ENCODE data around the gene SLC34A3.

SLC34A3 gene

DNA sequence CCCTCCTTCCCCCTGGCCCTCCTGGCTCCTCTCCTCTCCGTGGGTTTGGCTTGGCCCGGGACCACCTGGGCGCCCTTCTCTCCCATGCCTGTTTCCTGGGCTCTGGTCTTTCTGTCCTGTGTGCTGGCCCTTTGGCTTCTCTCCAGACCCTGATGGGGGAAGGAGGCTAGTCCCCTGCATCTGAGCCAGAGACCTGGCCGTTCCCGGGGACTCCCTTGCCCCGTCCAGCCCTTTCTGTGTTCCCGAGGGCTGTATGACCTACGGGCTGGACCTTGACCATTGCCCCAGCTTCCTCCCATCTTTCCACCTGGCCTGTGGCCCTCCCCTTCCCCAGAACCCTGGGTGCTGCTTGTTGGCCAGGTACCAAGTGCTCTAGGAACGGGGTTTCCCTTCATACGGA, 32.8 kb downstream of the SLC34A3 start:
- no peak for ATAC-seq

DNA sequence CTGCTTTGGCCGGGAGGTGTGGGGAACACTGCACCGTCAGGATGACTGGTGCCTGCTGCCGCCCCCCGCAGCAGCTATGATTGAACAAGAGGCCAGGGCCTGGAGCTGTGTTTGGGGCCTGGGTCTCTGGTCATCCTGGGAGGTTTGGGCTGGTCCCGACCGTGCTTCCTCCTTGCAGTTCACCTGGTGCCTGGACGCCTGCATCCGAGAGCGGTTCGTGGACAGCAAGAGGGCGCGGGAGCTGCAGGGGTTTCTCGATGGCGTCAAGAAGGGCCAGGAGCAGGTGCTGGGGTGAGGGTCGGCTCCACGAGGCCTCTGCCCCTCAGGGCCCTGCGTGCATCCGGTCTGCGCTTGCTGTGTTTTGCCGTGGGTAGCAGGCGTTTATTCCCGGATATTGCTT, 33.4 kb downstream of the SLC34A3 start:
- ATAC-seq: no peak

DNA sequence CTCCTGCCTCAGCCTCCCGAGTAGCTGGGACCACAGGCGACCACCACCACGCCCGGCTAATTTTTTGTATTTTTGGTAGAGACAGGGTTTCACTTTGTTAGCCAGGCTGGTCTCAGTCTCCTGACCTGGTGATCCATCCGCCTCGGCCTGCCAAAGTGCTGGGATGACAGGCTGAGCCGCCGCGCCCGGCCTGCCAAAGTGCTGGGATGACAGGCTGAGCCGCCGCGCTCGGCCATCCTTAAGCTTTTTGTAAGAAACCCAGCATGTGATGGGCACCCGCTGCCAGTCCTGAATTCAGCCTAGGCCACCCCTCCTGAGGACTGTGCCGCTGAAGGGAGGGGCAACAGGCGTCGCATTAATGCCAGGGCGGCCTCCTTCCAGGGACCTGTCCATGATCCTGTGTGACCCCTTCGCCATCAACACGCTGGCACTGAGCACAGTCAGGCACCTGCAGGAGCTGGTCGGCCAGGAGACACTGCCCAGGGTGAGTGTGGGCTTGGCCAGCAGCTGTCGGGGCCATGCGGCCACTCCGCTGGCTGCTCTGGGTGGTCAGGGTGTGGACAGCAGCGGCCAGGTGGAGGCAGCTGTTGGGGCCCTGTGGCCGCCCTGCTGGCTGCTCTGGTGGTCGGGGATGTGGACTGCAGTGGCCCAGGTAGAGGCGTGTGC, 34.9 kb downstream of the SLC34A3 start:
- no peak for ATAC-seq

DNA sequence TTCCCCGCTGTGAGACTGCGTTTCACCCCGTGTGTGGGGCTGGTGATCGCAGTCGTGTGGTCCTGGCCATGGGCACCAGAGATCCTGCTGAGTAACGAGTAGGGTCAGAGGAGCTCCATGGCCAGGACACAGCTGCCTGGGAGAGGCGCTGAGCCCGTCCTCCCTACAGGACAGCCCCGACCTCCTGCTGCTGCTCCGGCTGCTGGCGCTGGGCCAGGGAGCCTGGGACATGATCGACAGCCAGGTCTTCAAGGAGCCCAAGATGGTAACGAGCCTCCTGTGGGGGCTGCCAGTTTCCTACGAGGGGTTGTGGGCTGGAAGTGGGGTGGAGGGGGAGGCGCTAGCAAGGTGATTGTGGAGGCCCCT, 35.4 kb downstream of the SLC34A3 start:
- no peak for ATAC-seq

DNA sequence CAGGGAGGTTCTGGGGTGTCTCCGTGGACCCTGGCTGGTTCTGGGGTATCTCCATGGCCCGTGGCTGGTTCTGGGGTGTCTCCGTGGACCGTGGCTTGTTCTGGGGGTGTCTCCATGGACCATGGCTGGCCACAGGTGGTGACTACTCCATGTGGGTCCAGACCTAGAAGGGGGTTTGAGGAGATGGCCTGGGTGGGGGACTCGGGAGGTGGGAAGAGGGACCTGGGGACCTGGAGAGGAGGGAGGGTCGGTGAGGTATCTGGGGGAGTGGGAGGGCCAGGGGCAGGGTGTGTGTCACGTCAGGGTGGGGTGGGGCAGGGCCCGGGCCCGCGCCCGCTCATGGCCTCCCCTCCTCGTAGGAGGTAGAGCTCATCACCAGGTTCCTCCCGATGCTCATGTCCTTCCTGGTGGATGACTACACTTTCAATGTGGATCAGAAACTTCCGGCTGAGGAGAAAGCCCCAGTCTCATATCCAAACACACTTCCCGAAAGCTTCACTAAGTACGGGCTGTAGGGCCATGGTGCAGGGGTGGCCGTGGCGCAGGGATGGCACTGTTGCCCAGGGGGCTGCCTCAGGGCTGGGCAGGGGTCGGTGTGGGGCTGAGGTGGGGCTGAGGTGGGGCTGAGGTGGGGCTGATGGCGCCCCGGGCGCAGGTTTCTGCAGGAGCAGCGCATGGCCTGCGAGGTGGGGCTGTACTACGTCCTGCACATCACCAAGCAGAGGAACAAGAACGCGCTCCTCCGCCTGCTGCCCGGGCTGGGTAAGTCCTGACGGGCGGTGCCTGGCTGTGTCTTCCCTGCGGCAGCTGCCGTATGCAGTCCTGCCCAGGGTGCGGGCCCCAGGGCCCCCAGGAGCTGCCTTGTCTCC, 36.1 kb downstream of the SLC34A3 start:
- ATAC-seq: no peak

DNA sequence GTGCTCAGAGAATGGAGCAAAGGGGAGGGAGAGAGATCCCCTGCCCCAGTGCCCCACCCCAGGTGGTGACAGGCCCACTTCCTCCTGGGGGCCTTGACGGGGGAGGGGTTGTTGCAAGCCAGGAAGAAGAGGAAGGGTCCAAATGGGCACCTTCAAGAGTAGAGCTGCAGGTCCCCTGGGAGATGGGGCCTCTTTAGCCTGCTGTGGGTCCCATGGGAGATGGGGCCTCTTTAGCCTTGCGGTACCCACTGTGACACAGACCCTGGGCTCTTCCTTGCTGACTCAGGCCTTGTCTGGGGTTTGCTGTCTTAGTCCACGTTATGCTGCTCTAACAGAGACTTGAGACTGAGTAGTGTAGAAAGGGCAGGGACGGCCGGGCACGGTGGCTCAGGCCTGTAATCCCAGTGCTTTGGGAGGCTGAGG, 37.2 kb downstream of the SLC34A3 start:
- ATAC-seq: peak; percentile 44 to 48

DNA sequence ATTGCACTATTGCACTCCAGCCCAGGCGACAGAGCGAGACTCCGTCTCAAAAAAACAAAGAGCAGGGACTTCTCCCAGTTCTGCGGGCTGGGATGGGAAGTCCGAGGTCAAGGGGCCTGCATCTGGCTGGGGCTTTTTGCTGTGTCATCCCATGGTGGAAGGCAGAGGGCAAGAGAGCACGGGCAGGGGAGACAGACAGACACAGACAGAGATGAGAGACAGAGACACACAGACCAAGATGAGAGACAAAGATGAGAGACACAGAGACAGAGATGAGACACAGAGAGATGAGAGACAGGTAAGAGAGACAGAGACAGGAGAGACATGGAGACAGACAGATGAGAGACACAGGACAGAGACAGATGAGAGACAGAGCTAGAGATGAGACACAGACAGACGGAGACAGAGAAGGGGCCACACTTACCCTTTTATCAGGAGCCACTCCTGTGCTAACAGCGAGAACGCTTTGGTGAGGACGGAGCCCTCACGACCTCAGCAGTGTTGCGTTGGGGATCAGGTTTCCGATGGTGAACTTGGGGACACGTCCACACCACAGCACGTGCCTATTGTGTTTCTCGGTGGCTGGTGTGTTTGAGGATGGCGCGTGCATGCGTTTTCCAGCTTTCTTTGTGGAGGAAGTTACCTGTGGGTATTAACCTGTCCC, 38.0 kb downstream of the SLC34A3 start:
- ATAC-seq: no peak

DNA sequence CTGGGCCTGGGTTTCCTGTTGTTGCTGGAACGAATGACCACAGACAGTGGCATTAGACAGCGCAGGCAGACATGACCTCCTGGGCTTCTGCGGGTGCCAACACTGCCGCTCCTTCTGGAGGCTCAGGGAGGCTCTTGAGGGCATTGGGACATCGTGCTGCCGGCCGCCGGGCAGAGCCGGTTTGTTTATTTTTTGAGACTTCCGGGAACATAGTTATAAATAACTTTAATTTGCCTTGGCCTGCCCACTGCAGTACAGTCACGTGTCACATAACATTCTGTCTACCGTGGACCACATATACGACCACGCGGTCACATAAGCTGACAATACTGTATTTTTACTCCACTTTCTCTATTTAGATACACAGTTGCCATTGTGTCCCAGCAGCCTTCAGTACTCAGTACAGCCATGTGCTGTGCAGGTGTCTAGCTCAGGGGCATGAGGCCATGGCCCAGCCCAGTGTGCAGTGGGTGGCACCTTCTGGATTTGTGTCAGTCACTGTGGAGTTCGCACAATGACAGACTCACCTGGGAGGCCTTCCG, 38.6 kb downstream of the SLC34A3 start:
- no peak for ATAC-seq

DNA sequence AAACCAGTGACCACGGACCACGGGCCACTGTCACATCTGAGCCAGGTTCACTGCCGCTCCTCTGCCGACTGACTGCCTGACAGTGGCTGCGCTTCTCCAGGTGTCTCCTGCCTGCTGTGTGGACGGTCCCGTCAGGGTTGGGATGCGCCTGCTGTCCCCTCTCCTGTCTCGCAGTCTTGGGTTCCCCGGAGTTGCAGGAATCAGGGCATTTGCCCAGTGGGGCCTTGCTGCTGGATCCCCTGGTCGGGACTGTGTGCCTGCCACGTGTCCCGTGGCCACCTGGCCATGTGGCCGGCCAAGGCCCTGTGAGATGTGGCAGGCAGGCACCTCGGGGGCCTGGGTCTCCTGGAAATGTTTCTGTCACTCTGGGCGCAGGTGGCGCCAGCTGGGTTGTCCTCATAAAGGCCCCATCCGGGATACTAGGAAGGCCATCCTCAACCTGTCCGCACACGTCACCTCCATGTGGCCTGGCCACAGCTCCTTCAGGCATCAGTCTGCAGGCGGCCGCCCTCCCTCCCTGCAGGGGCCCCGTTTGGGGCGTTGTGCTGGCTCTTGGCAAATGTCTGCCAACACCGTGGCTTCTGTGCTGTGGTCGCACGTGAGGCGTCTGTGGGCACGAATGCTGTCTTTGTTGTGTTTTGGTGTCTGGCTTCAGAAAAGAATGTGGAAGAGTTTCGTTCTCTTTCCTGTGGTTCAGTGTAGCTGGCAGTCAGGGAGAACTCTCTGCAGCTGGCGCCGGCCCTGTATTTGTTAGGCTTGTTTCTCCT, 40.4 kb downstream of the SLC34A3 start:
- ATAC-seq: no peak

DNA sequence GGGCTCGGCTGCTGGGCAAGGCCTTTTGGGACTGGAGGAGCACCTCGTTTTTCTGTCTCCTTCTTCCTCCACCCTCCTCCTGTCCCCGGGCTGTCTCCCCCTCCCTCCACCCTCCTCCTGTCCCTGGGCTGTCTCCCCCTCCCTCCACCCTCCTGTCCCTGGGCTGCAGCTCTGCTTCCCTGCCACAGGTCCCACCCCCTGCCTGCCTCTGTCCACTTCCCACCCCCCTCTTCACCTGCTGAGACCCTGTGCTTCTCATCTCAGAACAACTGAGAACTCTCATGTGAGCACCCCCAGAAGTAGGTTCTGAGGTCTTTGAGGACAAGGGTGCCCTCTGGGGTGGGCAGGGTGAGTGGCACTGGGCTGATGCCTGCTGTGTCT, 41.0 kb downstream of the SLC34A3 start:
- no peak for ATAC-seq

DNA sequence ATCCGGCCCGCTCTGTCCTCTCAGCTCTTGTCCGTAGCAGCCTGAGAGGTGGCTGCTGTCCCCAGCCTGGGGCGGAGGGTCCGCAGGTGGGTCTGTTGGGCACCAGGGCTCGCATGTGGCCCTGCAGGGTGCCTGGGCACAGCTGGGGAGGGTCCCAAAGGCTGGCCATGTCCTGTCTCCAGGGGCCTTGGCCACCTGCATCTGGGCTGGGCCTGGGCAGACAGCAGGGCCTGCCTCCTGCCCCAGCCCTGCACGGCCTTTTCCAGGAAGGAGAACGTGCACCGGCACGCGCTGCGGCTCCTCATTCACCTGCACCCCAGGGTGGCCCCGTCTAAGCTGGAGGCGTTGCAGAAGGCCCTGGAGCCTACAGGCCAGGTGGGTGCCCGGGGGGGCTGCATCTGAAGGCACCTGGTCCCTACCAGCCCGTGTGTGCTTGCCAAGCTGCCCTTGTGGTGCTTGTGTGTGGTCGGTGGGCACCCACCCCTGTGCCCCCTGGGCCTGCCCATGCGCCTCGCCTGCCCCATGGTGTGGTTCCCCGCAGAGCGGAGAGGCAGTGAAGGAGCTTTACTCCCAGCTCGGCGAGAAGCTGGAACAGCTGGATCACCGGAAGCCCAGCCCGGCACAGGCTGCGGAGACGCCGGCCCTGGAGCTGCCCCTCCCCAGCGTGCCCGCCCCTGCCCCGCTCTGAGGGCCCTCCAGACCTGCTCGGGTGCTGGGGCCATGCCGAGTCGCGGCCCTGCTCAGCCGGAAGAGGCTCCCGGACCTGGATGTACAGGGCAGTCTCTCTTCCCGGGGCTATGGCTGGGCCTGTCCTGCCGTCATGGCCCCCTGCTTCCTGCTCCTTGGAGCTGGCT, 41.8 kb downstream of the SLC34A3 start:
- no peak for ATAC-seq

DNA sequence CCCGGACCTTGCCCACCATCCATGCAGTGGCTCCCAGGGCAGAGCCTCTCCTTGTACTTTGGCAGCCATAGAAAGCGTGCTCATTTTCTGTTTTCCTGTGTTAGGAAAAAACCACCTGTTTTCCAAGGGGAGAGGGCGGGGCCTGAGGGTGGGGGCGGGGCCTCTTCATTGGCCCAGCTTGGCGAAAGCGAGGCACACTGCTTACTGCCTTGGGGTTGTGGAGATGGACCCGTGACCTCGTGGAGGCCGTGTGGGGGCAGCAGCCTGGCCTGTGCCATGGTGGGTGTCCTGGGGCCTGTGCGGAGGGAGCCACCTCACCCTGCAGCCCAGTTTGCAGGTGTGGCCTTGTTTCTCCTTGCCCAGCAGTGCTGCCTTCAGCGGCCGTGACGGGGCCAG, 42.4 kb downstream of the SLC34A3 start:
- no peak for ATAC-seq

DNA sequence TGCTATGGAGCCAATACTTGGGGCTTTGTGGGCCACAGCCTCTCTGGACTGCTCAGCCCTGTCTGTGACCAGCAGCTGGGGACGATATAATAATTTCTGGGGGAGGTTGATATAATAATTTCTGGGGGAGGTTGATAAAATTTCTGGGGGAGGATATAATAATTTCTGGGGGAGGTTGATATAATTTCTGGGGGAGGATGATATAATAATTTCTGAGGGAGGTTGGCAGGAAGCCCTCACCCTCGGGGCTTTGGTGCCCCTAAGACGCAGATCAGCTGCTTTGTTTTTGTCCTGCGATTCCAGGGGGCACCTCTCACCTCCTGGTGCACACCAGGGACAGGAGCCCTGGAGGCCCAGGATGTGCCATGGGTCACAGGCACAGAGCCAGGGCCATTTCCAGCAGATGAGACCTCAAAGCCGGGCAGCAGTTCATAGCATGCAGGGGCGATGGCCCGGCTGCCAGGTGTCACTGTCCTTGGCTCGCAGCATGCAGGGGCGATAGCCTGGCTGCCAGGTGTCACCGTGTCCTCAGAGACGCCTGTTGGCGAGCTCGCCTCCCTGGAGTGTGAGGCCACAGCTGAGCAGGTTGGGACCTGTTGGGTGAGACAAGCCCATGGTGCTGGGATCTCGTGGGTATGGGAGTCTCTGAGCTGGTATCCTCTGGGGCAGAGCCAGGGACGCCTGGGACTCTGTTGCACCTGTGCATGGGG, 43.1 kb downstream of the SLC34A3 start:
- no peak for ATAC-seq

DNA sequence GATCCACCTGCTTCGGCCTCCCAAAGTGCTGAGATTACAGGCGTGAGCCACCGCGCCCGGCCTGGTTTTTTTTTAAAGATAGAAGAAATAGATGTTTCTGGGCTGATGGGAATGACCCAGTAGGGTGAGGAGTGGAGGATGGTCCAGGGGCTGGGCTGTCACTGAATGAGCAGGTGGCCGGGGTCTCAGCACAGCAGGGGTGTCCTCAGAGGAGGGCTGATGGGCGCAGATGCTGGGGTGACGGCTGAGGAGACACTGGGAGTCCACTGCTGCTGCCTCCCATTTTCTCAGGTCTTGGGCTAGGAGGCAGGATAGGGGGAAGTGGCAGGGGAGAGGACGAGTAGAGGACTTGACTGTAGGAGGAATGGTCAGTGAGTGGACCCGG, 44.5 kb downstream of the SLC34A3 start:
- ATAC-seq: no peak

DNA sequence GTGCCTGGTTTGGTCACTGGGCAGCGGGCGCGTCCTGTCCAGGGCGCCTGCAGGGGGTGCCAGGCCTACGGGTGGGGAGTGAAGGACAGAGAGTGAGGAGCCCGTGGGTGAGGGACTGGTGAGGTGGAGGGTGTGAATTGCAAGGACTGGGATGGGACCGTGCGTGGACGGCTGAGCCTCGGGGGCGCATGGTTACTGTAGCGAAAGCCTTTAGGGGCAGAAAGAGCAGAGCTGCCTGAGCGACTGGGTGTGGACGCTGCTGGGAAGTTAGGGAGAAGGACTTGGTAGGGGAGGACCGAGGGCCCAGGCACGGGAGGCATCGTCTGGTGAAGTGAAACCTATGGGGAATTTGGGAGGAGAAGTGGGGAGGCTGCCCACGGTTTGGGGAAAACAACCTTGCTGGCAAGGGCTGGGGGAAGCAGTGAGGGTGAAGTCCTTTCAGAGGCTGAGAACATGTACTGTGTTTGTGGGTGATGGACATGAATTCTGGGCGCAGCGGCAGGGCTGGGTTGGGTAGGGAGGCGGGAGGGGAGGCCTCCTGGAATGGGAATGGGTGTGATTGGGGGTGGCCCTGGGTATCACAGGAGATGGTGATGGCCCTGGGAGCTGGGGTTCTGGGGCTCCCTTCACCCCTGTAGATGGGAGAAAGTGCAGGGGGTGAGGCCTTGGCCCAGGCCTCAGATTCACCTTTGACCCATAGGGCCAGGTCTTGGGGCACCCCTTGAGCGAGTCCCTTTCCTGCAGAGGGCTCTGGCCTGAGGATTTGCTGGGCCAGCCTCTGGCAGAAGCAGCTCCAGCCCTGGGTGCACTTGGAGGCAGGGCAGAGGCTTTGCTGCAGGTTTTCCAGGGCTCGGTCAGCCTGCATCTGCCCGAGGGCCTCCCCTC, 45.1 kb downstream of the SLC34A3 start:
- ATAC-seq: no peak

DNA sequence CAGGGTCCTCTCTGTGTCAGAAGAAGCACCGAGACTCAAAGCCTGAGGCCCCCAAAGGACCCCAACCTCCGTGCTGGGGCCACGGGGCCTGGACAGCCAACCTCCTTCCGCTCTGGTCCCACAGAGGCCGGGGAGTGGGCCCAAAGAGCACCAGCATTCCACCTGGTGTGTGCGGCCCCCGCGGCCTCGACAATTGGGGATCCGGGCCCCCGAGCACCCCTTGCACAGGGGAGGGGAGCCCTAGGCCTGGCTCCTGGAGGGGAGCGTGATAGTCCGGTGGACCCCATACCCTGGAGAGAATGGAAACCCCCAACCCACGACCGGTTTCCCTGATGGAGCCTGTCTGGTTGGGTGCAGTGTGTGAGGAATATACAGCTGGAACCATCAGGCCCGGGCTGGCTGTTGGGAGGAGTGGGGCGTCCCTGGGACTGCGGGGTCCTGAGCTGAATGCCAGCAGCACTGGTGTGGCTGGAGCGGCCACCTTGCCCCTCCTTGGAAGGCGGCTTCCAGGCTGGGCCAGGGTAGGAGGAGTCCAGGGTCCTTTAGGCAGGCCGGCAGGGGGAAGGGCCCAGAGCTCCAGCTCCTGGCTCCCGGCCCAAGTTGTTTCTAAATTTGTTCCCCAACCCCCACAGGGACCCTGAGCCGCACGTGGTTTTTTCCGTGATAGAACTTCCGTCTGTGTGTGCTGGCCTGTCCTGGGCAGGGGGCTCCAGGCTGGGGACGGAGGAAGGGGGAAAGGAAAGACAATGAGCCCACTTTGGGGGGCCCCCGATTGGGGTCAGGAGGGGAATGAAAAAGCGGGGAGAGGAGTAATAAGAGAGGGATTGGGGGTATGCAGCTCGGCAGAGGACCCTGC, 46.0 kb downstream of the SLC34A3 start:
- no peak for ATAC-seq

DNA sequence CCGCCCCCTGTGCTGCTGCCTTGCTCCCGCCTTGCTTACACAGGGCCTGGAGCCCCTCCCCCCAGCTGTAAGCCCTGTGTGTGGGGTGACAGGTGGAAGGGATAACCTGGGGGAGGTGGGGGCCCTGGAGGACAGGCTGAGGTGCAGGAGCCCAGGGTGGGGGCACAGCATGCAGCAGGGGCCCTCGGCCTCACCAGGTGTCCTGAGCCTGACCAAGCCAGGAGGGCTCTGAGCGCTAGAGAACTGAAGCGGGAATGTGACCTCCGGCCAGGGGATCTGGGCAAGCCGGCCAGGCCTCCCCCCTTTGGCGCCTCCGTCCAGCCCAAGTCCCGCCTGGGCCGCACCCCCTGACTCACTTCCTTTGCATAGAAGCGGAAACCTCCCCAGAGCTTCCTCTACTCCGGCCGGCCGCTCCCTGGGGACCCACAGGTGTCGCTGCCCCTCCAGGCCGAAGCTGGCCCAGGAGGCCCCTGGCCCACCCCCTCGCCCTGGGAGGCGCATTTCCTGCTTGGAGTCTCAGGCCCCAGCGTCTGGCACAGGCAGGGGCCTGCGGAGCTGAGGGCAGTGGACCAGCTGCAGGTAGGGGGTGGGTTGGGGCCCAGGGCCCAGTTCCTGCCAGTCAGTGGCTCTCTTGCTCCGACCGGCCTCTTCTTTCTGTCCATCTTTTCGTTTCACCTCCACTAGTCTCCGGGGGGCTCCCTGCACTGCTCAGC, 46.8 kb downstream of the SLC34A3 start, which contains the start of gene TOR4A:
TSS of gene TOR4A (plus strand) at position 398 of the 713 bp plus-strand sequence. CDS start 964 bp downstream, outside the sequence.
- ATAC-seq: peak; percentile 72 to 76

DNA sequence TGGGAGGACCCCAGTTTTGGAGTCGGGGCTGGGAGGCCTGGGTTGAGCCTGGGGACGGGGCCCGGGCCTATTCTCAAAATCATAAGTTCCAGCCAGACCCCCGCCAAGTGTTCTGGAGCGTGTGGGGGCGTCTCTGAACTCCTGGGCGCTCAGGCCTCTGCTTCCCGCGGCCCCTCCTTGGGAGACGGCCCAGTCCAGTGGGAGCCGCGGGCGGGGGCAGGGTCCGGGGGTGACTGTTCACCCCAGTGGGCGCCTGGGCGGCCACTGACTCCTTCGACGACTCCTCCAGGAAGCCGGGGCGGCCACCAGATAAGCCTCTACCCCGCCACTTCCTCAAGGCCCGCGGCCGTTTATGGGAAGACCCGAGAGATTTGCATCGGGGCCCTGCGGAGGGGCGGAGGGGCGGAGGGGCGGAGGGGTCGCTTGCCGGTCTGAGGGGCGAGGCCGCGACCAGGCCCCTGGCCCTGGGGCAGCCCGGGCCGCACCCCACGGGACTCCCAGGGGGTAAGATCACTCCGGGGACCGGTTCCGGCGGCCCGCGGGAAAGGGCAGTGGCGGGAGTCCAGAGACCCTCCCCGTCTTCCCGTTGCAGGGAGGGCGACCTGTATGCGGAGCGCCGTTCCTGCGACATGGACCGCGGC, 47.5 kb downstream of the SLC34A3 start:
- ATAC-seq: peak; percentile 8 to 12

All from activated CD4-positive, CD25-positive, alpha-beta regulatory T cell treated with anti-CD3 and anti-CD28 coated beads, Interleukin-2, amount 50 U/mL, for 24 hours (primary cell).